Measurements from ENCODE around the gene GRAMD1C. TPM values are rescaled to one million over a fixed set of nuclear protein-coding genes. Genes with fewer than 3 reads are reported as not detected.

The GRAMD1C gene
- polyA plus RNA-seq, 2 of the 4 experiments (the other 2 are of a cell fraction): 0.32 to 0.59 TPM

DNA sequence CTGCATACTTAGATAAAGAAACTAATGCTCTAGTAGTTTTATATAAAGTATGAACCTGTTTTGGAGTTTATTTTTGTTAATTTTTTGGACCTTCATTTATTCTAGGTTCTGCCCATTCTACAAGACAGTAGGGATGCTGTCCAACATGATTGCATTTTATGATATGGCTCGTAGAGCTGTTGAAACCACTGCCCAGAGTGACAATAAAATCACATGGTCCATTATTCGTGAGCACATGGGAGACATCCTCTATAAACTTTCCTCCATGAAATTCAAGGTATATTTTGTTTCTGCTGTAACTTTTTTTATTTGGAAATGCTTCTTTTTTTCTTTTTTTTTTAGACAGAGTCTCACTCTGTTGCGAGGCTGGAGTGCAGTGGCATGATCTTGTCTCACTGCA, 33.3 kb upstream of the GRAMD1C start (continued):
- TF ChIP-seq, protein P1, sequence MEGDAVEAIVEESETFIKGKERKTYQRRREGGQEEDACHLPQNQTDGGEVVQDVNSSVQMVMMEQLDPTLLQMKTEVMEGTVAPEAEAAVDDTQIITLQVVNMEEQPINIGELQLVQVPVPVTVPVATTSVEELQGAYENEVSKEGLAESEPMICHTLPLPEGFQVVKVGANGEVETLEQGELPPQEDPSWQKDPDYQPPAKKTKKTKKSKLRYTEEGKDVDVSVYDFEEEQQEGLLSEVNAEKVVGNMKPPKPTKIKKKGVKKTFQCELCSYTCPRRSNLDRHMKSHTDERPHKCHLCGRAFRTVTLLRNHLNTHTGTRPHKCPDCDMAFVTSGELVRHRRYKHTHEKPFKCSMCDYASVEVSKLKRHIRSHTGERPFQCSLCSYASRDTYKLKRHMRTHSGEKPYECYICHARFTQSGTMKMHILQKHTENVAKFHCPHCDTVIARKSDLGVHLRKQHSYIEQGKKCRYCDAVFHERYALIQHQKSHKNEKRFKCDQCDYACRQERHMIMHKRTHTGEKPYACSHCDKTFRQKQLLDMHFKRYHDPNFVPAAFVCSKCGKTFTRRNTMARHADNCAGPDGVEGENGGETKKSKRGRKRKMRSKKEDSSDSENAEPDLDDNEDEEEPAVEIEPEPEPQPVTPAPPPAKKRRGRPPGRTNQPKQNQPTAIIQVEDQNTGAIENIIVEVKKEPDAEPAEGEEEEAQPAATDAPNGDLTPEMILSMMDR (IDR thresholded peaks at IDR 0.05): no peak
- TF ChIP-seq KDM5A (IDR thresholded peaks at IDR 0.05): no peak
- TF ChIP-seq JUNB (IDR thresholded peaks at IDR 0.05): no peak
- no peak for TF ChIP-seq CBX8 (IDR thresholded peaks at IDR 0.05)
- no peak for TF ChIP-seq TFCP2L1 (CRISPR knock-in tag; IDR thresholded peaks at IDR 0.05)
- TF ChIP-seq MYC (IDR thresholded peaks at IDR 0.05; ENCODE audit: borderline replicate concordance, low read length): no peak
- no peak for TF ChIP-seq NR3C1 (IDR thresholded peaks at IDR 0.05)
- no peak for TF ChIP-seq HOXB13 (CRISPR knock-in tag; IDR thresholded peaks at IDR 0.05; ENCODE audit: low read depth)
- TF ChIP-seq NPAS2 (CRISPR knock-in tag; IDR thresholded peaks at IDR 0.05; ENCODE audit: borderline replicate concordance): no peak

- TF ChIP-seq MAFK (IDR thresholded peaks at IDR 0.05; ENCODE audit: partially characterized antibody): no peak
- TF ChIP-seq HOXB13 (CRISPR knock-in tag; IDR thresholded peaks at IDR 0.05; ENCODE audit: low read depth): no peak
- TF ChIP-seq ESRRA (IDR thresholded peaks at IDR 0.05; ENCODE audit: borderline replicate concordance, low read length): no peak
- TF ChIP-seq POLR2AphosphoS2 (conservative IDR thresholded peaks at IDR 0.05; ENCODE audit: low read length): no peak
- no peak for TF ChIP-seq SREBF2 (IDR thresholded peaks at IDR 0.05)
- TF ChIP-seq HDAC2 (IDR thresholded peaks at IDR 0.05): no peak
- TF ChIP-seq SMC3 (IDR thresholded peaks at IDR 0.05): no peak
- TF ChIP-seq, protein P2, sequence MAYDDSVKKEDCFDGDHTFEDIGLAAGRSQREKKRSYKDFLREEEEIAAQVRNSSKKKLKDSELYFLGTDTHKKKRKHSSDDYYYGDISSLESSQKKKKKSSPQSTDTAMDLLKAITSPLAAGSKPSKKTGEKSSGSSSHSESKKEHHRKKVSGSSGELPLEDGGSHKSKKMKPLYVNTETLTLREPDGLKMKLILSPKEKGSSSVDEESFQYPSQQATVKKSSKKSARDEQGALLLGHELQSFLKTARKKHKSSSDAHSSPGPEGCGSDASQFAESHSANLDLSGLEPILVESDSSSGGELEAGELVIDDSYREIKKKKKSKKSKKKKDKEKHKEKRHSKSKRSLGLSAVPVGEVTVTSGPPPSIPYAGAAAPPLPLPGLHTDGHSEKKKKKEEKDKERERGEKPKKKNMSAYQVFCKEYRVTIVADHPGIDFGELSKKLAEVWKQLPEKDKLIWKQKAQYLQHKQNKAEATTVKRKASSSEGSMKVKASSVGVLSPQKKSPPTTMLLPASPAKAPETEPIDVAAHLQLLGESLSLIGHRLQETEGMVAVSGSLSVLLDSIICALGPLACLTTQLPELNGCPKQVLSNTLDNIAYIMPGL (CRISPR knock-in tag; IDR thresholded peaks at IDR 0.05; ENCODE audit: borderline replicate concordance): no peak
- WGBS (ENCODE audit: missing lambda C conversion rate): 97% methylated on average over 3 of the region's 3 CpGs
- CTCF ChIA-PET: interaction anchor here (0.7 kb wide), 1 partner anchor 619 kb away, joined by 3 read pairs; no protein-coding TSS in a partner anchor
- ATAC-seq (no peak), FAIRE-seq (no peak), DNase-seq (ENCODE audit: low read depth in 1 of 2, low spot score in 1 of 2) (no peak)
- POLR2A ChIA-PET: interaction anchor here (0.7 kb wide), 1 partner anchor 298 kb away, joined by 6 read pairs; the partner anchor contains the start of gene SPICE1
- Histone ChIP-seq H3K4me1 (no peaks in the 10 kb centered on the region), H3K27ac (no peak overlapping the region), H3K4me2 (no peak overlapping the region), H3K4me3 (no peak overlapping the region), H3K9me3 (no peaks in the 10 kb centered on the region)
These were observed 25.7 kb upstream of the GRAMD1C start for GRCh38 chr3:113812854-113813253.

GRCh38 chr3:113819866-113820265, 18.7 kb upstream of the GRAMD1C start:
- DNase-seq (ENCODE audit: low read depth in 1 of 2, low spot score in 1 of 2): no peak
- H3K4me2 ChIP-seq: no peak overlapping the region
- no peak for FAIRE-seq
- H3K9me3 ChIP-seq: no peaks in the 10 kb centered on the region
- H3K4me1 ChIP-seq: 0 out of 3 replicates have a peak, but pooled peaks cover 2% of the 10 kb centered on the region
- no peak overlapping the region for H3K27ac ChIP-seq
- 72% methylated on average over 3 of the region's 3 CpGs for WGBS (ENCODE audit: missing lambda C conversion rate)
- ATAC-seq: no peak
- no peak overlapping the region for H3K4me3 ChIP-seq
- no peak for TF ChIP-seq TP53 (CRISPR knock-in tag; IDR thresholded peaks at IDR 0.05)
- TF ChIP-seq ZFP36 (IDR thresholded peaks at IDR 0.05; ENCODE audit: borderline replicate concordance, partially characterized antibody): no peak
- no peak for TF ChIP-seq NFE2L2 (conservative IDR thresholded peaks at IDR 0.05; ENCODE audit: low read length)
- TF ChIP-seq CBX2 (IDR thresholded peaks at IDR 0.05; ENCODE audit: borderline replicate concordance, low read depth): no peak
- CTCF ChIA-PET: interaction anchor here (1.2 kb wide), 1 partner anchor 74 kb away, joined by 3 read pairs; the partner anchor contains the start of gene NAA50
- POLR2A ChIA-PET: no interaction called here

DNA sequence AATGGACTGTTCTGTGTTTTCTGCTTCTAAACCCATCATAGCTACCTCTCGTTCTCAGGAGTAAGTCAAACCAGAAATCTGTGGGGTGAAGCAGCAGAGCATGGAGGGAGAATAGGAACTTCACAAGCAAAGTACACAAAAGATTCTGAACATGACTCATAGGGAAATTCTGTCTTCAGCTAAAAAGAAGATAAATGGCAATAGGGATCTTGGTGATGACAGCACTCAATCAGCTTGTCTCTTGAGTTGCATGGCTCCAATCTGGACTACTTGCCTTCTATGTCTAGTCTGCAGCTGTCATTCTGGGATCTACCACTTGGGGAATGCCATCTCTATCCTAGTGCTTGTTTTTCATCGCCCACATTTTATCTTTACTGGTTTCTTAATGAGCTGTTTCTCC, 13.5 kb upstream of the GRAMD1C start:
- H3K9me3 ChIP-seq: no peaks in the 10 kb centered on the region
- 0 out of 3 replicates have a peak, but pooled peaks cover 2% of the 10 kb centered on the region for H3K4me1 ChIP-seq
- H3K4me2 ChIP-seq: no peak overlapping the region
- ChIA-PET CTCF (interaction anchor here (1.3 to 3.7 kb wide), 4 partner anchors 13 to 88 kb away, joined by 3 to 32 read pairs (median 8); partner anchors contain the start of gene GRAMD1C), POLR2A (no interaction called here)
- no peak overlapping the region for H3K4me3 ChIP-seq
- peak; percentile 74 to 89; a peak in 5 of 6 replicates for ATAC-seq
- H3K27ac ChIP-seq: no peak overlapping the region
- 47% methylated on average over 2 of the region's 2 CpGs for WGBS (ENCODE audit: missing lambda C conversion rate)
- FAIRE-seq: no peak
- DNase-seq (ENCODE audit: low read depth in 1 of 2, low spot score in 1 of 2): peak; percentile 33 to 42
- TF ChIP-seq ZC3H11A (IDR thresholded peaks at IDR 0.05): no peak
- no peak for TF ChIP-seq FOSL2 (IDR thresholded peaks at IDR 0.05)
- TF ChIP-seq FOSL2 (CRISPR knock-in tag; IDR thresholded peaks at IDR 0.05): peak; percentile 27; the same call in 1 of the 2 replicates
- no peak for TF ChIP-seq CHD2 (IDR thresholded peaks at IDR 0.05; ENCODE audit: low read length, partially characterized antibody)
- TF ChIP-seq, protein P3, sequence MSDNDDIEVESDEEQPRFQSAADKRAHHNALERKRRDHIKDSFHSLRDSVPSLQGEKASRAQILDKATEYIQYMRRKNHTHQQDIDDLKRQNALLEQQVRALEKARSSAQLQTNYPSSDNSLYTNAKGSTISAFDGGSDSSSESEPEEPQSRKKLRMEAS (IDR thresholded peaks at IDR 0.05): no peak
- TF ChIP-seq ZFP36 (IDR thresholded peaks at IDR 0.05; ENCODE audit: borderline replicate concordance, partially characterized antibody): no peak
- no peak for TF ChIP-seq ZNF302 (CRISPR knock-in tag; IDR thresholded peaks at IDR 0.05)
